ACC112 (cell line): ENCODE measurements around the gene IDI2.

Experiments
- H2AFZ ChIP-seq: fragments of 200-600 bp; sonication (generic); one replicate; pipeline ENCODE4 v1.6.0; 2017; ENCODE audit warnings: antibody characterized with exemption, low read length; ENCODE audit not compliant: unreplicated experiment
- H3K27ac ChIP-seq: fragments of 200-600 bp; sonication (generic); 2 replicates; pipeline ENCODE4 v1.5.1; 2014; ENCODE audit warnings: low read depth, mild to moderate bottlenecking, antibody characterized with exemption, low read length, moderate library complexity
- H3K27me3 ChIP-seq: fragments of 200-600 bp; sonication (generic); 2 replicates; pipeline ENCODE4 v1.6.1; 2014; ENCODE audit warnings: mild to moderate bottlenecking, antibody characterized with exemption, low read length, moderate library complexity, mixed read lengths; ENCODE audit not compliant: insufficient read depth
- H3K36me3 ChIP-seq: fragments of 200-600 bp; sonication (generic); 2 replicates; pipeline ENCODE4 v1.6.1; 2016; ENCODE audit warnings: mild to moderate bottlenecking, antibody characterized with exemption, low read length, moderate library complexity, mixed read lengths; ENCODE audit not compliant: insufficient read depth
- H3K4me1 ChIP-seq: fragments of 200-600 bp; sonication (generic); one replicate; pipeline ENCODE4 v1.6.1; 2016; ENCODE audit warnings: low read length, mixed read lengths; ENCODE audit not compliant: insufficient read depth, unreplicated experiment, control insufficient read depth
- H3K4me3 ChIP-seq: fragments of 200-600 bp; sonication (generic); 2 replicates; pipeline ENCODE4 v1.5.1; 2014; ENCODE audit warnings: mild to moderate bottlenecking, low read depth, low read length
- H3K79me2 ChIP-seq: fragments of 200-600 bp; sonication (generic); one replicate; pipeline ENCODE4 v1.6.0; 2016; ENCODE audit warnings: low read length; ENCODE audit not compliant: control insufficient read depth, unreplicated experiment, insufficient read depth

IDI2 gene

DNA sequence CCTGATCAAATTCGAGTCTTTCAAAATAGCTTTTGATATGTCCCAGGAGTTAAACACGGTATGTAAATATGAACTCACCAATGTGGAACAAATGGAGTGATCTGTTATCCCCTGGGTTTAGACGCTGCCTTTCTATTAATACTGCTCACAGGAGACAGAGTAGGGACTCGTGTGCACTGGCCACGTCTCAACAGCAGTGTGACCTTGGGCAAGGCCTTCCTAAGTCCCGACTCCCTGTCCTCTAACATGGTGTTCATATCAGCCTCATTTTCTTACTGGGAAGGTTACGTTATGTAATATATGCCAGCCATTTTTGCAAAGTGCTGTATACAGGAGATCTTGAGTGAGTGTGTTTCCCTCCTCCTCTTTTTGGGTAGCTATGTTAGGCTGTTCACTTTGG lies 32.4 kb upstream of the IDI2 start:
- Histone ChIP-seq H3K79me2 (peaks cover 86% of the 10 kb centered on the region), H3K36me3 (peaks cover 15% of the 10 kb centered on the region), H3K27me3 (no peaks in the 10 kb centered on the region), H3K4me1 (peaks cover 38% of the 10 kb centered on the region), H3K4me3 (peak overlapping the region; percentile 87), H2AFZ (peak overlapping the region; percentile 31), H3K27ac (no peak overlapping the region)

DNA sequence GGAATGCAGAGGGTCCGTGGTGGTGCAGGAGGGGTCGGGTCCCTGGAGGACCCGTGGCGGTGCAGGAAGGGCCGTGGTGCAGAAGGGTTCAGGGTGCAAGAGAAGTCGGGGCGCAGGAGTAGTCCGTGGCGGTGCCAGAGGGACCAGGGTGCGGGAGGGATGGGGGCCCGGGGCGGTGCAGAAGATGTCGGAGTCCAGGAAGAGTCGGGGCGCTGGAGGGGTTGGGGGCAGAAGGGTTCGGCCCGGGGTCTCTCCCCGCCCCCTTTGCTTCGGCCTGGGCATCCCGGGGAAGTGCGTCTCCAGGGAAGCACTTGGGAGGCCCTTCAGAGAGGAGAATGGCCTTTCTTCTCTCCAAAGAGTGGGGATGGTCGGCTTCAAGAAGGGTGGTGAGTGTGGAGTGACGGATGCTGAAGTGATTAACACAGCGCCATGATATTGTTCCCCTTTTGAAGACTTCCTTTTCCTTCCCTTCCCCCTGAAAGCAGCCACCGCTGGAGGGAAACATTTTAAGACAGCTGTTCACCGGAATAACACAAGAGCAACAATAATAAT lies 31.5 kb upstream of the IDI2 start:
- H3K27me3 ChIP-seq, result no peaks in the 10 kb centered on the region
- H3K4me1 ChIP-seq, result peaks cover 38% of the 10 kb centered on the region
- peak overlapping the region; percentile 55 for H2AFZ ChIP-seq
- H3K27ac ChIP-seq, result no peak overlapping the region
- peaks cover 92% of the 10 kb centered on the region for H3K79me2 ChIP-seq
- peaks cover 15% of the 10 kb centered on the region for H3K36me3 ChIP-seq
- peak overlapping the region; percentile 87 for H3K4me3 ChIP-seq

DNA sequence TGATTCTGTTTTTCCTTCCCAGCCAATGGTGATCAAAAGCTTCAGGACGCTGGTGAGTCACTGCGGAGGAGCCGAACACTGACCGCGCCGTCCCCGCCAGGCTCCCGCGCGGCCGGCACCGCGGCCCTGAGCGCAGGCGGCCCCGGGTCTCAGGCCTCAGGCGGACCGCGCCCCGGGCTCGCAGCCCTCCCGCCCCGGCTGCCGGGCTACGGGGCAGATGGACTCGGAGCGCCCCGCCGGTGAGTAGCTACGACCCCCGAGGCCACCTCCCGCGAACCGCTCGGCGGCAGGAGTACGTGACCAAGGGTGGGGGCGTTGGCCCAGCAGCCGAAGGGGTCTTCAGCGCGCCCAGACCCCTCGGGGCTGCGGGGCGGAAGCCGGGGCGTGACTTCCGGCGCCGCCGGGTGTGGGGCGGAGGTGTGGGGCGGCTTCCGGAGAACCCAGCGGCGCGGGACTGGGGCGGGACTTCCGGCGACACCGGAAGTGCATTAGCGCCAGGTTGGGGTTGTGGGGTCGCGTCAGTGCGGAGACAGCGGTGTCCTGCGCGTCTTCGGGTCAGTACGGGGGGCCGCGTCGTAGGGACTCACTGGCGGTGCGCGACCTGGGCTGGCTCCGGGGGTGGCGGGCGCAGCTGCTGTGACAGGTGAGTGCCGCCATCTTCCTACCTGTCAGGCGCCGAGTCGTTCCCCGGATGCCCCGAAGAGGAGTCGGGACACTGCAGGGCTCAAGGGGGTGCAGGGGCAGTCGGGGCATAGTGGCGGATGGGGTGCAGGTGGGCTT lies 30.9 kb upstream of the IDI2 start, which contains the start of gene WDR37:
Gene WDR37, plus strand, starts transcription at position 60 of the 780 bp plus-strand sequence. CDS start 15,771 bp downstream, outside the sequence.
- H2AFZ ChIP-seq, result peak within 1 kb of the TSS; percentile 55
- no peaks in the 10 kb centered on the region for H3K27me3 ChIP-seq
- peak within 1 kb of the TSS; percentile 87 for H3K4me3 ChIP-seq
- peaks cover 33% of the 10 kb centered on the region for H3K4me1 ChIP-seq
- peaks cover 92% of the 10 kb centered on the region for H3K79me2 ChIP-seq
- H3K36me3 ChIP-seq, result peaks cover 15% of the 10 kb centered on the region
- peak within 1 kb of the TSS; percentile 96 for H3K27ac ChIP-seq

DNA sequence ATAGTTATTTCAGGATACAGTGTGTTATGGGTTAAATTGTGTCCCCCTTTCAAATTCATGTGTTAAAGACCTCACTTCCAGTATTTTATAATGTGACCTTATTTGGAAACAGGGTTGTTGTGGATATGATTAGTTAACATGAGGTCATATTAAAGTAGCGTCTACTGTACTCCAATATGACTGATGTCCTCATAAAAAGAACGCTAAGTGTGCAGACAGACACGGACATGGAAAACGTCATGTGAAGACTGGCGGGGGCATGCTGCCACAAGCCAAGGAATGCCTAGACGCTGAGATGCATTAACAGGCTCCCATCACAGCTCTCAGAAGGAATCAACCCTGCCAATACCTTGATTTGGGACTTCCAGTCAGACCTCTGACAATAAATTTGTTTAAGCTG lies 29.0 kb upstream of the IDI2 start:
- H3K27me3 ChIP-seq, result no peaks in the 10 kb centered on the region
- peaks cover 86% of the 10 kb centered on the region for H3K79me2 ChIP-seq
- no peak overlapping the region for H3K27ac ChIP-seq
- peak overlapping the region; percentile 87 for H3K4me3 ChIP-seq
- H2AFZ ChIP-seq, result no peak overlapping the region
- peaks cover 15% of the 10 kb centered on the region for H3K36me3 ChIP-seq
- H3K4me1 ChIP-seq, result peaks cover 42% of the 10 kb centered on the region

DNA sequence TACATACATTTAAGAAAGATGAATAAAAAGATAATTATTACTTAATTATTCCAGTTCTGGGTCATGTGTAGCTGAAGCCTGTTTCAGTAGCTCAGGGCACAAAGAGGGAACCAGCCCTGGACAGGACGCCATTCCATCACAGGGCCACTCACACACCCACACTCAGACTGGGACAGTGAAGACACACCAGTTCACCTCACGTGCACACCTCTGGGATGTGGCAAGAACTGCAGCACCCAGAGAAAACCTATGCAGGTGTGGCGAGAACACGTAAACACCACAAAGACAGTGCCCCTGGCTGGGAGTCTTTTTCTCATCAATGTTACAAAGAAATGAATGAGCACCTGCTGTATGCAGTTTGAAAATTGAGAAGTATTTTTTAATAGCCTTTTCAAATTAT lies 24.9 kb upstream of the IDI2 start:
- H3K4me3 ChIP-seq, result peak overlapping the region; percentile 86
- H3K4me1 ChIP-seq, result peaks cover 28% of the 10 kb centered on the region
- no peaks in the 10 kb centered on the region for H3K27me3 ChIP-seq
- H2AFZ ChIP-seq, result no peak overlapping the region
- peak overlapping the region; percentile 94; the same call in 1 of the 2 replicates for H3K27ac ChIP-seq
- peaks cover 20% of the 10 kb centered on the region for H3K36me3 ChIP-seq
- peaks cover 73% of the 10 kb centered on the region for H3K79me2 ChIP-seq

DNA sequence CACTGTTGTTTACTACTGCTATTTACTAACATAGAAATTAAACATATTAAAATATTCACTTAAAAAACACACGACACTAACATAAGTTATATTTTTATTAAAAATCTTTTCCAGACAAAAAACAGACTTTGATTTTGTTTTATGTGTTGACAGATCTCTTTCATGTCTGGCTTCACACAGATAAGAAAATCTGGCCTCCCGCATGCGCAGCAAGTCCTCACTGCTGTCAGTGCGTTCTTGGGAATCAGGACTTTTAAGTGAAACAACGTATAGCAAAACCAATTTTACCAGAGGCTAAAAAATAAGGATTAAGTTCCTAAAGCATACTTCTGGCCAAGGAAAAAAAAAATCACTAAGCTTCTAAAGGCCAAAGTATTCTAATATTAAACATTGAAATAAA lies 24.5 kb upstream of the IDI2 start:
- Histone ChIP-seq H3K36me3 (peaks cover 20% of the 10 kb centered on the region), H3K27me3 (no peaks in the 10 kb centered on the region), H3K27ac (peak overlapping the region; percentile 94), H2AFZ (peak overlapping the region; percentile 36), H3K79me2 (peaks cover 73% of the 10 kb centered on the region), H3K4me3 (peak overlapping the region; percentile 86), H3K4me1 (peaks cover 27% of the 10 kb centered on the region)

DNA sequence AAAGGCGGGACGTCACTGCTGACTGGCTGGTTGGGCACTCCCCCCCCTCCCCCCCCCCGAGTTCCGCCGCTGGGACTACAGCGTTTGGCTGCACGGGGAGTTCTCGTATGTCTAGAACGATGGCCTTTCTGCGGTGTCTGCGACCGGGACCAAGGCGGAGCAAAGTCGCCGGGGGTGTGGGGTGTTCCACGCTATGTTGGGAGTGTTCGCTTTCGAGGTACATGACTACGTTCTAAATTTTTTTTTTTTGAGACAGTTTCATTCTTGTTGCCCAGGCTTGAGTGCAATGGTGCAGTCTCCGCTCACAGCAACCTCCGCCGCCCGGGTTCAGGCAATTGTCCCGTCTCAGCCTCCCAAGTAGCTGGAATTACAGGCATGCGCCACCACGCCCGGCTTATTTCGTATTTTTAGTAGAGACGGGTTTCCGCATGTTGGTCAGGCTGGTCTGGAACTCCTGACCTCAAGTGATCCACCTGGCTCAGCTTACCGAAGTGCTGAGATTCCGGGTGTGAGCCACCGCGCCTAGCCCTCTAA lies 23.8 kb upstream of the IDI2 start:
- Histone ChIP-seq H3K27ac (peak overlapping the region; percentile 94), H3K4me1 (peaks cover 24% of the 10 kb centered on the region), H3K27me3 (no peaks in the 10 kb centered on the region), H2AFZ (peak overlapping the region; percentile 36), H3K79me2 (peaks cover 73% of the 10 kb centered on the region), H3K4me3 (peak overlapping the region; percentile 86), H3K36me3 (peaks cover 19% of the 10 kb centered on the region)

DNA sequence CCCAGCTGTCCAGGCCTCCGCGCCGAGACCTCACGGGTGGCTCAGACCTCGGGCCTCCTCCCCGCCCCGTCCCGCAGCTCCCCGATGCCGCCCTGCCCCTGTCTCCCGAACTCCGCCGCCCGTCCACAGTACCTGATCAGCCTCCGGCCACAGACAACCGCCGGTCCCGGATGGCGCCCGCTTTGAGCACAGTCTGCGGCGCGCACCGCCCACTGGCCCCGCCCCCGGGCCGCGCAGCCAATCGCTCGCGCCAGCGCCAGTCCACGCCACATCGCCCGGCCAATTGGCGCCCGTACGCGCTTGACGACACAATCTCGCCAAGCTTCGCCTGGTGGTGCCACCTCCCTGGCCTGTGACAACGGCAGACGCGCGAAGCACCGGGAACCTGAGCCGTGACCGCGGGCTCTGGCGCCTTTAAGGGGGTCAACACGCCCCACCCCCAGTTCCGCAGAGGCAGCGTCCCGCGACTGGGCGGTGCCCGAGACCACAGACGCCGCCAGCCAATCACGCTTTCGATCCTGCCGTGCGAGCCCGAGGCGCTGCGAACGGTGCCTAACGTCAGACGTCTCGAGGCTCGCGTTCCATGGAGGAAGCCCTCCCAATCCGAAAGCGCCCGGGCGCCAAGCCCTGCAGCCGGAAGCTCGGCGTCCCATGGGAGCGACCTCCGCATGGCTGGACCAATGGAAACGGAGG lies 23.2 kb upstream of the IDI2 start, which contains the start of gene IDI1:
Gene IDI1, minus strand, starts transcription at position 388 of the 693 bp plus-strand sequence. Its CDS starts 116 bp downstream, at position 272.
- Histone ChIP-seq H3K27ac (peak within 1 kb of the TSS; percentile 94), H3K4me1 (peaks cover 18% of the 10 kb centered on the region), H2AFZ (peak within 1 kb of the TSS; percentile 36), H3K27me3 (no peaks in the 10 kb centered on the region), H3K79me2 (peaks cover 72% of the 10 kb centered on the region), H3K36me3 (peaks cover 13% of the 10 kb centered on the region), H3K4me3 (peak within 1 kb of the TSS; percentile 86)

DNA sequence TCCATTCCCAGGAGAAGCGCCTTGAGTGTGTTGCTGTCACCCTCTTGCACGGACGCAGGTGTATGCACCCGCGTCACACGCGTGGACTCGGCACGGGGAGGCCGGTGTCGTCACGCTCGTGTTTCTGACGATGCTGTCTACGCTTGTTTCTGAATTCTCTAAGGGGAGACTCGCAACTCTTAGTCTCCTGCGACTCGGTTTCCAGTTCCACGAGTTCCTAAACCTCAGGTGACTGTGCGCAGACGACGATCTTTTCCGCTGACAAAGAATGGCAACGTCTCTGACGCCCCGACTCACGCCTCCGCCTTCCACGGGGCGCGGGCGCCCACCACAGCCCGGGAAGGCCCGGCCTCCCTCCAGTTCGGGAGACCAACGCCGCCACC lies 22.7 kb upstream of the IDI2 start:
- no peak overlapping the region for H2AFZ ChIP-seq
- H3K27me3 ChIP-seq, result no peaks in the 10 kb centered on the region
- peaks cover 15% of the 10 kb centered on the region for H3K4me1 ChIP-seq
- peaks cover 13% of the 10 kb centered on the region; the same call in 1 of the 2 replicates for H3K36me3 ChIP-seq
- H3K4me3 ChIP-seq, result peak overlapping the region; percentile 86
- H3K27ac ChIP-seq, result peak overlapping the region; percentile 94
- peaks cover 72% of the 10 kb centered on the region for H3K79me2 ChIP-seq

DNA sequence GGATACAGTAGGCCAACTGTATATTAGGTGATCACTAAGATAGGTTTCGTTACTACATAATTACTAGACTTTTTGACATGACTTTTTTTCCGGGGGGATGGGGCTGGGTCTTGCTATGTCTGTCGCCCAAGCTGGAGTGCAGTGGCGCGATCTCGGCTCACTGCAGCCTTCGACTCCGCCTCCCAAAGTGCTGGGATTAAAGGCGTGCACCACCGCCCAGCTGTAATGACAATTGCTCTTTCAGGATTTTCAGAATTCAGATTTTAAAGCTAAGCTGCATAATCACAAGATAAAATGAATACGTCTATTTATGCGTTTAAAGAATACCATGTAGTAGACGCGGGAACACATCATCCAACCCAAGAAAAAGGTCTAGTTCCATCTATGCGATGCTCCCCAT lies 22.3 kb upstream of the IDI2 start:
- Histone ChIP-seq H3K4me3 (peak overlapping the region; percentile 86), H2AFZ (no peak overlapping the region), H3K27me3 (no peaks in the 10 kb centered on the region), H3K79me2 (peaks cover 68% of the 10 kb centered on the region), H3K27ac (peak overlapping the region; percentile 94; the same call in 1 of the 2 replicates), H3K4me1 (peaks cover 15% of the 10 kb centered on the region), H3K36me3 (peaks cover 15% of the 10 kb centered on the region)
